T-cell (primary cell): ENCODE results near the gene SLC25A11. TPM values are rescaled to one million over a fixed set of nuclear protein-coding genes. Genes with fewer than 3 reads are reported as not detected.
"Not testable (repeated sequence)": the region's sequence is repeated elsewhere in the genome, so short reads cannot be mapped to it uniquely, and the experiment has no call there.

Source experiments
- ATAC-seq, 4 experiments: fragments of 200-7000 bp in 3 of 4; fragments of 150-1000 bp in 1 of 4; cut with Tn5 transposase; replicated peaks in 1 of 4; 1 replicate in 3 of 4; 2 replicates in 1 of 4; pipeline ENCODE4 v1.10.0; 2021; ENCODE audit warnings: moderate library complexity in 3 of 4, mild to moderate bottlenecking in 2 of 4, moderate number of reproducible peaks in 1 of 4
- CTCF ChIA-PET, 2 donors: fragments of 300-600 bp; sonication (Branson Sonifier 250); formaldehyde crosslinking; loops; one replicate each; lab custom pipeline; 2022; ENCODE audit warnings: antibody characterized with exemption in 2 of 2; lab: Charles Lee
- POLR2A ChIA-PET, 2 donors: fragments of 300-600 bp; sonication (Branson Sonifier 250); formaldehyde crosslinking; loops; one replicate each; lab custom pipeline; 2022; ENCODE audit warnings: antibody characterized with exemption in 2 of 2; lab: Charles Lee
- DNase-seq, 35 experiments: peaks; one replicate each; pipeline versions ENCODE4 v3.0.0 to v3.0.0-alpha.2; 2013 to 2023
- H3K27ac ChIP-seq: one replicate; pipeline ENCODE4 v1.5.1; 2013; ENCODE audit warnings: low read length
- H3K27me3 ChIP-seq, 2 experiments: replicated peaks in 1 of 2; 1 replicate in 1 of 2; 2 replicates in 1 of 2; pipeline versions ENCODE4 v1.6.1 to v1.7.0; 2013; ENCODE audit warnings: low read length in 1 of 2, mixed read lengths in 1 of 2; ENCODE audit not compliant: control insufficient read depth in 2 of 2, insufficient read depth in 2 of 2; ENCODE audit errors: extremely low read depth in 1 of 2
- H3K36me3 ChIP-seq, 2 donors: 1 replicate in 1 of 2; 2 replicates in 1 of 2; pipeline versions ENCODE4 v1.6.1 to v1.7.0; 2013; ENCODE audit warnings: low read length in 1 of 2; ENCODE audit not compliant: control insufficient read depth in 2 of 2, insufficient read depth in 1 of 2; ENCODE audit errors: extremely low read depth in 1 of 2
- H3K4me1 ChIP-seq, 2 experiments: 1 replicate in 1 of 2; 2 replicates in 1 of 2; pipeline versions ENCODE4 v1.6.1 to v1.7.0; 2013; ENCODE audit warnings: low read length in 2 of 2, mixed read lengths in 1 of 2; ENCODE audit not compliant: insufficient read depth in 2 of 2, control insufficient read depth in 1 of 2; ENCODE audit errors: extremely low read depth in 1 of 2
- H3K4me3 ChIP-seq, 2 donors: 1 replicate in 1 of 2; 2 replicates in 1 of 2; pipeline versions ENCODE4 v1.5.1 to v1.7.0; 2013; ENCODE audit warnings: mild to moderate bottlenecking in 2 of 2, low read length in 1 of 2, moderate library complexity in 1 of 2; ENCODE audit not compliant: control insufficient read depth in 1 of 2; ENCODE audit errors: extremely low read depth in 1 of 2
- H3K9me3 ChIP-seq: 2 replicates; pipeline ENCODE4 v1.7.0; 2013
- H3K27ac Mint-ChIP-seq, 2 donors: one replicate each; pipeline ENCODE4 v1.8.0; 2020 to 2021; ENCODE audit warnings: mild to moderate bottlenecking in 2 of 2, mixed read lengths in 2 of 2
- H3K27me3 Mint-ChIP-seq, 2 donors: one replicate each; pipeline ENCODE4 v1.8.0; 2021 to 2022; ENCODE audit warnings: mixed read lengths in 2 of 2
- H3K36me3 Mint-ChIP-seq: one replicate; pipeline ENCODE4 v1.8.0; 2021; ENCODE audit warnings: mixed read lengths
- H3K4me1 Mint-ChIP-seq, 3 donors: one replicate each; pipeline ENCODE4 v1.8.0; 2020 to 2022; ENCODE audit warnings: mixed read lengths in 3 of 3, mild to moderate bottlenecking in 1 of 3
- H3K4me3 Mint-ChIP-seq, 3 donors: one replicate each; pipeline ENCODE4 v1.8.0; 2020 to 2022; ENCODE audit warnings: mild to moderate bottlenecking in 3 of 3, mixed read lengths in 3 of 3, moderate library complexity in 3 of 3
- H3K9me3 Mint-ChIP-seq, 3 donors: one replicate each; pipeline ENCODE4 v1.8.0; 2020 to 2022; ENCODE audit warnings: mixed read lengths in 3 of 3
- WGBS: methylation state at CpG from one replicate; pipeline ENCODE4 v1.1.5; 2013; ENCODE audit warnings: missing lambda C conversion rate; ENCODE audit not compliant: insufficient coverage; 5-methylcytosine and 5-hydroxymethylcytosine counted together
- total RNA-seq, 35 experiments: library from RNA in 6 of 35; stranded (reverse) in 6 of 35; fragments of 120-200 nt in 1 of 35; gene quantifications; one replicate each; pipeline versions ENCODE4 v1.2.1 to v1.2.4 and lab custom pipeline; 2013 to 2026

The SLC25A11 gene
- total RNA-seq, 5 donors from 2014 or later (not counting 1 experiment from before 2014, with no cell fraction given) = 30.9 to 51.6 (median 47.0) TPM

DNA sequence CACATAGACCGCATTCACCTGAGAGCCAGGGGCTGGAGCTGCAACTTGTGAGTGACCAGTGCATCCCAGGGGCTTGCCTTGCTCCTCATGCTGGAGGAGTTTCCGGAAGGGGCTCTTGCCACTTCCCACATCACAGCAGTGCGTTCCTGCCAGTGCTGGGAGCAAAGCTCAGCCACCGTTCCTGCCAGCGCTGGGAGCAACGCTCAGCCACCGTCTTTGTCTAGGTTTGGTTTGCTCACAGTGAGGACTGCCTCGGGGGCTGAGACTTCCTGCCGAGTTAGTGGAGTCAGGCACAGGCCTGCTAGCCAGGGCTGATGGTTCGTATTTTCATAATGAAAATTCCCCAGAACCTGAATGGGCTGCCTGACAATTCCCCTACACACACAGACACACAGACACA lies 31.5 kb downstream of the SLC25A11 start:
- peaks cover 4 to 6% (median 4%) of the 10 kb centered on the region in 3 donors for H3K4me1 Mint-ChIP-seq
- POLR2A ChIA-PET = interaction anchor here in 1 of 2 donors (0.6 kb wide), 1 partner anchor 59 kb away, joined by 4 read pairs; the partner anchor contains the start of gene SPAG7

GRCh38 chr17:4906642-4907041 lies 33.2 kb downstream of the SLC25A11 start:
- not testable (repeated sequence) for H3K27me3 ChIP-seq

More for the DNA sequence above, 31.5 kb downstream of the SLC25A11 start:
- H3K27ac Mint-ChIP-seq = no peak overlapping the region
- Histone ChIP-seq H3K9me3 (no peaks in the 10 kb centered on the region), H3K4me3 (no peak overlapping the region), H3K4me1 (peaks cover 8 to 29% of the 10 kb centered on the region in 2 experiments), H3K27ac (no peak overlapping the region), H3K36me3 (no peaks in the 10 kb centered on the region), H3K27me3 (no peaks in the 10 kb centered on the region)
- ATAC-seq (peak; percentile 24 to 58 (median 41)), DNase-seq (no peak)
- H3K9me3 Mint-ChIP-seq = no peaks in the 10 kb centered on the region
- no peaks in the 10 kb centered on the region for H3K27me3 Mint-ChIP-seq
- CTCF ChIA-PET = interaction anchor here in 1 of 2 donors (0.6 to 1.8 kb wide), 3 partner anchors 59 to 146 kb away, joined by 3 to 15 read pairs (median 4); partner anchors contain the start of gene SPAG7
- no peaks in the 10 kb centered on the region for H3K36me3 Mint-ChIP-seq
- no peak overlapping the region for H3K4me3 Mint-ChIP-seq
- WGBS = 56% methylated on average over 7 of the region's 10 CpGs

DNA sequence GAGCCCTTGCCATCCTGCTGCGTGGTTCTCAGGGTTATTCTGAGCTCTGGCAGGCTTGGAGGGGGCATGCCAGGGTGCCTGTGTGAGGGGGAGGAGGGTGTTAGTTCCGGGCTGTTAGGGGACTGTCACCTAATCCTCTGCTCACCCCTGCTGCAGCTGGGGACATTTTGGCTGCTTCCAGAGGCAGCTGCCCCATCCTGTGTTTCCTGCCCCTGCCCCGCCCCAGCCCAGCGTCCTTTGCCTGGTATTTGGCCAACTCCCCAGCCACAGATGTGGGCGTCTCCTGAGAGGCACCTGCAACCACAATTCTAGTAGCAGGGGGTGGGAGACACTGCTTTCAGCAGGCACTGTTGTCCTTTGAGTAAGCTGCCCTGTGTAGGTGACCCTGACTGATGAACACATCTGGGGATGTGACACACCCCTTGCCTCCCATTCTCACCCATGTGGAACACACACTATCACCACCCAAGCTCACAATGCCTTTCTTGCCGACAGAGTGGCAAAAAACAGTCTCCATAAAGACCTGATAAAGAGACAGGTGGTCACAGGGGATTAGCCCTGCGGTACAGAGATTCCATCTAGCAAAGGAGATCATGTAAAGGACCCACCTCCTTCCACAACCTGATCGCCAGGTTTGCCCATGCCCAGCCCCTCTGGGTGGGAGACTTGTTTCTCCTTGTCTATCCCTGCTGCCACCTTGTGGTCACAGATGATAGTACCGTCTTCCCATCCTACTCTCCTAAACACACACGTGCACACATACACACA lies 36.6 kb downstream of the SLC25A11 start, which contains the start of gene CHRNE:
CHRNE (minus strand) TSS at position 48 of the 768 bp plus-strand sequence; CDS start at position 13, 35 bp downstream.
- Mint-ChIP-seq H3K4me1 (peaks cover 36 to 45% (median 38%) of the 10 kb centered on the region in 3 donors), H3K9me3 (no peaks in the 10 kb centered on the region), H3K27ac (peak within 1 kb of the TSS; percentile 34 to 40), H3K36me3 (no peaks in the 10 kb centered on the region), H3K27me3 (no peaks in the 10 kb centered on the region), H3K4me3 (peak within 1 kb of the TSS; percentile 21 to 67 (median 22))
- H3K27ac ChIP-seq = peak within 1 kb of the TSS; percentile 65
- H3K4me1 ChIP-seq = peaks cover 14 to 60% of the 10 kb centered on the region in 2 experiments
- no peaks in the 10 kb centered on the region for H3K36me3 ChIP-seq
- 9% methylated on average over 8 of the region's 10 CpGs for WGBS
- ATAC-seq = peak; percentile 19 to 43 (median 40)
- ChIA-PET CTCF (interaction anchor here in 1 of 2 donors (1.1 to 1.3 kb wide), 2 partner anchors 64 to 114 kb away, joined by 3 to 9 read pairs; partner anchors contain the start of gene SPAG7), POLR2A (interaction anchor here in 1 of 2 donors (1.4 kb wide), 1 partner anchor 37 kb away, joined by 5 read pairs; the partner anchor contains the start of genes RNF167 and SLC25A11)
- no peaks in the 10 kb centered on the region for H3K9me3 ChIP-seq
- peak in 34 of 35 experiments; percentile 48 to 91 (median 70) for DNase-seq
- no peak within 1 kb of the TSS for H3K4me3 ChIP-seq
- H3K27me3 ChIP-seq = peaks cover 0 to 28% of the 10 kb centered on the region in 2 experiments

More at GRCh38 chr17:4906642-4907041, 33.2 kb downstream of the SLC25A11 start:
- H3K4me1 ChIP-seq = peaks cover 10 to 45% of the 10 kb centered on the region in 2 experiments
- H3K27me3 Mint-ChIP-seq, H3K27ac ChIP-seq, H3K9me3 ChIP-seq, H3K27ac Mint-ChIP-seq, H3K9me3 Mint-ChIP-seq, CTCF ChIA-PET, H3K36me3 ChIP-seq, POLR2A ChIA-PET, H3K4me3 Mint-ChIP-seq, ATAC-seq, H3K36me3 Mint-ChIP-seq, H3K4me3 ChIP-seq, DNase-seq: not testable (repeated sequence)
- peaks cover 17 to 20% (median 18%) of the 10 kb centered on the region in 3 donors for H3K4me1 Mint-ChIP-seq

GRCh38 chr17:4902540-4902939 lies 37.3 kb downstream of the SLC25A11 start:
- DNase-seq = no peak
- ChIA-PET POLR2A (interaction anchor here in 1 of 2 donors (1.4 kb wide), 1 partner anchor 38 kb away, joined by 5 read pairs; the partner anchor contains the start of genes RNF167 and SLC25A11), CTCF (interaction anchor here (0.6 to 1.3 kb wide), 5 partner anchors 10 to 495 kb away, joined by 3 to 9 read pairs (median 3); partner anchors contain the start of gene SPAG7 (in 1 of the 2))
- Mint-ChIP-seq H3K27me3 (no peaks in the 10 kb centered on the region), H3K36me3 (no peaks in the 10 kb centered on the region), H3K4me3 (peak overlapping the region; percentile 21 to 67 (median 22)), H3K4me1 (peaks cover 38 to 47% (median 38%) of the 10 kb centered on the region in 3 donors), H3K27ac (peak overlapping the region; percentile 6 to 34), H3K9me3 (no peaks in the 10 kb centered on the region)
- H3K27ac ChIP-seq = peak overlapping the region; percentile 65
- H3K27me3 ChIP-seq = peaks cover 0 to 28% of the 10 kb centered on the region in 2 experiments
- H3K36me3 ChIP-seq = no peaks in the 10 kb centered on the region
- ATAC-seq = no peak
- 63% methylated on average over 2 of the region's 8 CpGs for WGBS
- no peak overlapping the region for H3K4me3 ChIP-seq
- H3K9me3 ChIP-seq = no peaks in the 10 kb centered on the region
- peaks cover 12 to 60% of the 10 kb centered on the region in 2 experiments for H3K4me1 ChIP-seq

DNA sequence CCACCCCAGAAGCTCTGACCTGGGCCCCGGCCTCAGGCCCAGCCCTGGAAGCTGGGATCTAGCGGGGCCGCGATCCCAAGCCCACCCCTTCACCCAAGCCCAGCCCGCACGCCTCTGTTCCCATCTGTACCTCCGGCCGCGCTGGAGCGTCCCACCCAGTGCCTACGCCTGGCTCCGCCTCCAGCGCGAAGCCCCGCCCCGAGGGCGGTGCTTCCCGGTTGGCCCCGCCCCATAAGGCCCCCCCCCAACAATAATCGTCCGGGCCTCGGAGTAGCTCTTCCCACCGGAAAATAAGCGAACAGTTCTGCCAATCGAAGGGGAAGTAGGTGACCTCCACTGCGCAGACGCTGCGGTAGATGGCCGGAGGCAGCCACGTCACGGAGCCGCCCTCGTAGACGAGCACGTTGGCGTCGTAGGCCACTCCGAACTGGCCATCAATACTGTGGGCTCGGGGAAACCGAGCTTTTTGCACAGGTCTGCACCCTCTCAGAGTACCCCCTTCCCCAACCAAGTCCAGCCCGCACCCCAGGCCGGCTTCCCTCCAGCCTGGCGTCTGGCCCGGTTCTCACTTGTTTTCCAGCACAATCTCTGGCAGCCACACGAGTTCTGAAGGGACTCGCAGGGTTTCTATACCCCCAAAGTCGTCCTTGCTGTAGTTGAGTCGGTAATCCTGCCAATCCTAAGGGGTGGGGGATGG lies 38.0 kb downstream of the SLC25A11 start:
- CTCF ChIA-PET = interaction anchor here (0.6 to 1.1 kb wide), 6 partner anchors 11 to 495 kb away, joined by 3 to 8 read pairs (median 4); no protein-coding TSS in a partner anchor
- Mint-ChIP-seq H3K4me1 (peaks cover 38 to 47% (median 38%) of the 10 kb centered on the region in 3 donors), H3K9me3 (no peaks in the 10 kb centered on the region), H3K27ac (no peak overlapping the region), H3K4me3 (peak overlapping the region in 1 of 3 donors; percentile 90), H3K36me3 (peaks cover 6% of the 10 kb centered on the region), H3K27me3 (no peaks in the 10 kb centered on the region)
- peaks cover 12 to 60% of the 10 kb centered on the region in 2 experiments for H3K4me1 ChIP-seq
- ATAC-seq (no peak), DNase-seq (peak in 14 of 35 experiments; percentile 15 to 54 (median 30))
- H3K4me3 ChIP-seq = no peak overlapping the region
- POLR2A ChIA-PET = interaction anchor here (0.5 to 0.7 kb wide), 3 partner anchors 8 to 66 kb away, joined by 3 to 8 read pairs (median 3); partner anchors contain the start of gene SPAG7 (in 1 of the 2)
- H3K36me3 ChIP-seq = peaks cover 0 to 5% of the 10 kb centered on the region in 2 donors
- H3K9me3 ChIP-seq = no peaks in the 10 kb centered on the region
- peaks cover 0 to 28% of the 10 kb centered on the region in 2 experiments for H3K27me3 ChIP-seq
- WGBS = 58% methylated on average over 37 of the region's 48 CpGs
- peak overlapping the region; percentile 47 for H3K27ac ChIP-seq
